ENCODE results near the gene KPNA5.
A peak's percentile ranks its signal among the peaks of the same experiment; 100 is the strongest.
"Not testable (repeated sequence)": the region's sequence is repeated elsewhere in the genome, so short reads cannot be mapped to it uniquely, and the experiment has no call there.

The KPNA5 gene

GRCh38 chr6:116680880-116681672, at the start of gene KPNA5:
KPNA5 (plus strand) TSS chr6:116681211; CDS start chr6:116681335, 124 bp downstream.
- peak; percentile 96 for DNase-seq

- no peak for DNase-seq
These were observed 49.5 kb upstream of the KPNA5 start for GRCh38 chr6:116631379-116631990.

GRCh38 chr6:116633685-116634084, 47.3 kb upstream of the KPNA5 start:
- no peak for DNase-seq

- DNase-seq = no peak
These were observed 32.9 kb upstream of the KPNA5 start for GRCh38 chr6:116648156-116648555.

GRCh38 chr6:116649129-116649528, 31.9 kb upstream of the KPNA5 start:
- DNase-seq = no peak

GRCh38 chr6:116651916-116652315, 29.1 kb upstream of the KPNA5 start:
- DNase-seq = no peak

GRCh38 chr6:116661594-116661993, 19.4 kb upstream of the KPNA5 start:
- DNase-seq = no peak

GRCh38 chr6:116662202-116662601, 18.8 kb upstream of the KPNA5 start:
- no peak for DNase-seq

- DNase-seq = no peak
These were observed 17.7 kb upstream of the KPNA5 start for GRCh38 chr6:116663308-116663707.

GRCh38 chr6:116664169-116664568, 16.8 kb upstream of the KPNA5 start:
- not testable (repeated sequence) for DNase-seq

GRCh38 chr6:116665464-116665863, 15.5 kb upstream of the KPNA5 start:
- DNase-seq = no peak

GRCh38 chr6:116666869-116667268, 14.1 kb upstream of the KPNA5 start:
- no peak for DNase-seq

GRCh38 chr6:116667623-116668022, 13.4 kb upstream of the KPNA5 start:
- DNase-seq = no peak

GRCh38 chr6:116672306-116672705, 8.7 kb upstream of the KPNA5 start:
- DNase-seq = no peak

- no peak for DNase-seq
These were observed 5.0 kb upstream of the KPNA5 start for GRCh38 chr6:116676021-116676420.

GRCh38 chr6:116682334-116682712, 1.3 kb downstream of the KPNA5 start:
- peak; percentile 29 for DNase-seq

- no peak for DNase-seq
These were observed 4.5 kb downstream of the KPNA5 start for GRCh38 chr6:116685437-116685993.

GRCh38 chr6:116686475-116687101, 5.6 kb downstream of the KPNA5 start:
- not testable (repeated sequence) for DNase-seq

GRCh38 chr6:116691154-116691553, 10.1 kb downstream of the KPNA5 start:
- no peak for DNase-seq

- DNase-seq = not testable (repeated sequence)
These were observed 11.9 kb downstream of the KPNA5 start for GRCh38 chr6:116692873-116693272.

- DNase-seq = not testable (repeated sequence)
These were observed 12.3 kb downstream of the KPNA5 start for GRCh38 chr6:116693275-116693674.

GRCh38 chr6:116695401-116695800, 14.4 kb downstream of the KPNA5 start:
- no peak for DNase-seq

- DNase-seq = no peak
These were observed 16.5 kb downstream of the KPNA5 start for GRCh38 chr6:116697480-116697879.

- DNase-seq = not testable (repeated sequence)
These were observed 22.9 kb downstream of the KPNA5 start for GRCh38 chr6:116703888-116704287.

Data from retina (tissue), 1 donor.